Body of pancreas (tissue), 4 donors: ENCODE results near the gene TARP.

Experiments used
- ATAC-seq: fragments of 150-250 bp; one replicate; pipeline ENCODE4 v1.9.1; 2016
- DNase-seq, 4 donors: peaks; one replicate each; pipeline ENCODE4 v3.0.0-alpha.2; 2019
- H3K27ac ChIP-seq, 4 donors: fragments of 200-600 bp; sonication (generic); 1 replicate in 3 of 4; 2 replicates in 1 of 4; pipeline versions ENCODE4 v1.5.1 to v1.6.1; 2016 to 2019; ENCODE audit warnings: mild to moderate bottlenecking in 1 of 4, mixed read lengths in 1 of 4, moderate library complexity in 1 of 4
- H3K27me3 ChIP-seq, 2 donors: fragments of 200-600 bp; sonication (generic); one replicate each; pipeline ENCODE4 v1.6.0; 2016; ENCODE audit warnings: mild to moderate bottlenecking in 1 of 2
- H3K36me3 ChIP-seq, 2 donors: fragments of 200-600 bp; sonication (generic); replicated peaks in 1 of 2; 2 replicates each; pipeline ENCODE4 v1.5.1; 2016; ENCODE audit warnings: low read depth in 2 of 2; ENCODE audit not compliant: insufficient read depth in 1 of 2
- H3K4me1 ChIP-seq: fragments of 200-600 bp; sonication (generic); one replicate; pipeline ENCODE4 v1.6.0; 2016
- H3K4me3 ChIP-seq, 2 donors: fragments of 200-600 bp; sonication (generic); 1 replicate in 1 of 2; 2 replicates in 1 of 2; pipeline ENCODE4 v1.5.1; 2016 to 2019
- H3K9me3 ChIP-seq, 3 donors: fragments of 200-600 bp; sonication (generic); 1 replicate in 2 of 3; 2 replicates in 1 of 3; pipeline ENCODE4 v1.5.1; 2016
- POLR2A ChIP-seq, 3 donors: fragments of 450-650 bp; IDR thresholded peaks; one replicate each; pipeline ENCODE4 v1.6.1; 2016; ENCODE audit warnings: antibody characterized with exemption in 3 of 3, mild to moderate bottlenecking in 2 of 3
- WGBS, 2 donors: methylation state at CpG; one replicate each; pipeline ENCODE4 v1.1.5; 2017; 5-methylcytosine and 5-hydroxymethylcytosine counted together
- intact Hi-C: fragments of 100-400 bp; cut with DNase I; formaldehyde crosslinking; loops from one replicate; pipeline ENCODE4 v1.15.1; 2023
- TF ChIP-seq, protein P1 (sequence below), 7 experiments: fragments of 450-650 bp in 4 of 7; fragments of 200-600 bp in 3 of 7; sonication (generic) in 3 of 7; IDR thresholded peaks; one replicate each; pipeline ENCODE4 v1.5.1; 2016 to 2019; ENCODE audit warnings: antibody characterized with exemption in 7 of 7

The TARP gene

DNA sequence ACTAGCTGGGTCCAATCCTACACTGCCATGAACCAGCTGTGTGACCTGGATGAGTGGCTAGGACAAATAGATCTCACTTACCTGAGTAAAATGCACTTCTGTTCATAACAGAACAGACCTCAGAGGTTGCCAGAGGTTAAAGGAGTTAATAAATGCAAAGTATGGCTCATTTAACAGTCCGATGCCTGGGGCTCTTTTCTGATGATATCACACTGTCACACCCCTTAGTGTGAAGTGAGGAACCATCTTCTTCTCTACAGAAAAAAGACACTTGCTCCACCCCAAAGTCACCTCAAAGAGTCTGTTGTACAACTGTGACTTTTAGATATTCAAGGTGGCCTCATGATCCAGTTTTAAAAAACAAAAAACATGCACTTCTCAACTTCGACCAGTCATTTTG is 21.5 kb upstream of the TARP start:
- no peak for TF ChIP-seq POLR2A (IDR thresholded peaks at IDR 0.05)
- TF ChIP-seq, protein P1, sequence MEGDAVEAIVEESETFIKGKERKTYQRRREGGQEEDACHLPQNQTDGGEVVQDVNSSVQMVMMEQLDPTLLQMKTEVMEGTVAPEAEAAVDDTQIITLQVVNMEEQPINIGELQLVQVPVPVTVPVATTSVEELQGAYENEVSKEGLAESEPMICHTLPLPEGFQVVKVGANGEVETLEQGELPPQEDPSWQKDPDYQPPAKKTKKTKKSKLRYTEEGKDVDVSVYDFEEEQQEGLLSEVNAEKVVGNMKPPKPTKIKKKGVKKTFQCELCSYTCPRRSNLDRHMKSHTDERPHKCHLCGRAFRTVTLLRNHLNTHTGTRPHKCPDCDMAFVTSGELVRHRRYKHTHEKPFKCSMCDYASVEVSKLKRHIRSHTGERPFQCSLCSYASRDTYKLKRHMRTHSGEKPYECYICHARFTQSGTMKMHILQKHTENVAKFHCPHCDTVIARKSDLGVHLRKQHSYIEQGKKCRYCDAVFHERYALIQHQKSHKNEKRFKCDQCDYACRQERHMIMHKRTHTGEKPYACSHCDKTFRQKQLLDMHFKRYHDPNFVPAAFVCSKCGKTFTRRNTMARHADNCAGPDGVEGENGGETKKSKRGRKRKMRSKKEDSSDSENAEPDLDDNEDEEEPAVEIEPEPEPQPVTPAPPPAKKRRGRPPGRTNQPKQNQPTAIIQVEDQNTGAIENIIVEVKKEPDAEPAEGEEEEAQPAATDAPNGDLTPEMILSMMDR (IDR thresholded peaks at IDR 0.05): no peak
- ATAC-seq: no peak
- Histone ChIP-seq H3K4me1 (no peaks in the 10 kb centered on the region), H3K27ac (no peak overlapping the region), H3K9me3 (no peaks in the 10 kb centered on the region), H3K4me3 (no peak overlapping the region), H3K27me3 (no peaks in the 10 kb centered on the region), H3K36me3 (no peaks in the 10 kb centered on the region)
- WGBS, 2 donors: 69 to 80% methylated on average over 2 of the region's 2 CpGs
- no peak for DNase-seq
- intact Hi-C loops: no loop called here

DNA sequence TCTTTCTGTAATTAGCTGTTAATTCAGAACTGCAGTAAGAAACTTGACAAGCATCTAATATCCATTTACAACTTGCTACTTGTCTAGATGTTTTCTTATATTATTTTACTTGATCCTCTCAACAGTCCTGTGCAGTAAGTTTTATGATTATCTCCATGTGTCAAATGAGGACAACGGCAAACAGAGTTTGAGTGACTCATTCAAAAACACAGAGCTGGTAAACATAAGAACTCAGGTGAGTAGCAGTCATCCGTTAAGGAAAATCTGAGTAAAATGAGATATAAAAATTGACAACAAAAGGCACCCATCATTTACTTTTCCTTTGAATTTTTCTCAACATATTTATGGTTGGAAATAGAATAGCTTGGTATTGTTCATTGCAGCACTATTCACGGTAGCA is 19.0 kb upstream of the TARP start:
- H3K4me3 ChIP-seq: no peak overlapping the region
- TF ChIP-seq, protein P1 (IDR thresholded peaks at IDR 0.05): no peak
- TF ChIP-seq POLR2A (IDR thresholded peaks at IDR 0.05): no peak
- no peaks in the 10 kb centered on the region for H3K9me3 ChIP-seq
- no peaks in the 10 kb centered on the region for H3K27me3 ChIP-seq
- WGBS, 2 donors: 73 to 82% methylated on average over 3 of the region's 3 CpGs
- H3K36me3 ChIP-seq: no peaks in the 10 kb centered on the region
- ATAC-seq (no peak), DNase-seq (no peak)
- H3K4me1 ChIP-seq: no peaks in the 10 kb centered on the region
- intact Hi-C loops: no loop called here
- no peak overlapping the region for H3K27ac ChIP-seq

DNA sequence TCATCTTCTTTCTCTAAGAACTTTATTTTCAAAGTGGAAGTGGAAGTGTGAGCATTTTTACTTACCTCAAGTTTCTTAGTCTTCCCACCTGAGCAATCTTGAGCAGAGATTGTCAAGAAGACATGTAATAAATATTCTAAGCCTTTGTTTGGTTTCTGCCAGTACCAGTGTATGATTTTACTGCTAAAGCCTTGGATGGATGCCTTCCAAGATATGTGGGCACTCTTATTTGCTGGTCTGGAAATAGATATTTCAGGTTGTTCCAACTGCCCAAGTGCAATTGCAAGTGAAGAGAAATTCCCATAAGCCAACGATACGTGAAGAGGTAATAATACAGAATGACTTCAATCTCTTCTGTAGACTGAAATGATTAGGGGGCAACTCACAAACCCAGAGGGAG is 18.2 kb upstream of the TARP start:
- H3K4me1 ChIP-seq: no peaks in the 10 kb centered on the region
- no peaks in the 10 kb centered on the region for H3K9me3 ChIP-seq
- no peak overlapping the region for H3K27ac ChIP-seq
- 80 to 86% methylated on average over 2 of the region's 2 CpGs for WGBS, 2 donors
- H3K27me3 ChIP-seq: no peaks in the 10 kb centered on the region
- no peak for ATAC-seq
- H3K36me3 ChIP-seq: no peaks in the 10 kb centered on the region
- H3K4me3 ChIP-seq: no peak overlapping the region
- intact Hi-C loops: no loop called here
- TF ChIP-seq, protein P1 (IDR thresholded peaks at IDR 0.05): no peak
- no peak for TF ChIP-seq POLR2A (IDR thresholded peaks at IDR 0.05)
- DNase-seq: no peak

DNA sequence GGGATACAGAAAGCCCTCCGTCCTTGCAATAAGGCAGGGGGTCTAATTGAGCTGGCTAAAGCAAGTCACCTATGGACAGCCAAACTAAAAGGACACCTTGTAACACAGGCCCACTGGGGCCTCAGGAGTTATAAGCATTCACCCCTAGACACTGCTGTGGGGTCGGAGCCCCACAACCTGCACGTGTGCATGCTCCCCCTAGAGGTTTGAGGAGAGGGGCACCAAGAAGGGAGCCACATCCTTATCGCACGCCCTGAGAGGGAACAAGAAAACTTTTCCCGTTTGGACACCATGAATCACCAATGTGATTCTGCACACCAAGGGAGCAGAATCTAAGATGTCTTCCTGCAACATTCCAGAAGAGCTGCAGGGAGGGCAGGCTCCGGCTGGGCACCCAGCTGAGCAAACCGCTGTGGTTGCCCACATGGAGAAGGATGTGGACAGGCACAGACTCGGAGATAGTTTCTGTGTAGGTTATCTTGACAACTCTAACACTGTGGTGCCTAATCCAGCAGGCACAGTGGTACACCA is 17.7 kb upstream of the TARP start:
- no peak overlapping the region for H3K27ac ChIP-seq
- no peaks in the 10 kb centered on the region for H3K4me1 ChIP-seq
- intact Hi-C loops: no loop called here
- H3K27me3 ChIP-seq: no peaks in the 10 kb centered on the region
- WGBS, 2 donors: 63 to 75% methylated on average over 9 of the region's 9 CpGs
- no peaks in the 10 kb centered on the region for H3K9me3 ChIP-seq
- no peaks in the 10 kb centered on the region for H3K36me3 ChIP-seq
- TF ChIP-seq, protein P1 (IDR thresholded peaks at IDR 0.05): no peak
- no peak for TF ChIP-seq POLR2A (IDR thresholded peaks at IDR 0.05)
- H3K4me3 ChIP-seq: no peak overlapping the region
- DNase-seq (no peak), ATAC-seq (no peak)

DNA sequence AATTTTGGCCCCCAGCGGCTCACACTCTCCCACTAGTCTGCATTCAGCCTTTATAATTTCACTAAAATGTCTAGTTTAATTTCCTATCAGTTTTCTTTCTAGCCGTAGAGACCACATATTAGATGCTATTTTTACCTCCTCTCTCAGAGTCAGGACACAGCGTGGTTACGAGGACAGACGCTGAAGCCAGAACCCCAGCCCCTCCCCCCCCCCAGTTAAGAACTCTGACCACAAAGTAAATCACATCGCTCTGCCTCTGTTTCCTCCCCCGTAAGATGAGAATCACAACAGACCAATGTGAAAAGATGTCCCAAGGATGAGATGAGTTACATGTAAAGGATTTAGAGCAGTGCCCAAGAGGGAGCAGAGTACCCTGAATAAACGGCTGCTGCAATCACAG is 11.1 kb upstream of the TARP start:
- DNase-seq (no peak), ATAC-seq (no peak)
- H3K36me3 ChIP-seq: no peaks in the 10 kb centered on the region
- no peak for TF ChIP-seq POLR2A (IDR thresholded peaks at IDR 0.05)
- TF ChIP-seq, protein P1 (IDR thresholded peaks at IDR 0.05): no peak
- no peaks in the 10 kb centered on the region for H3K9me3 ChIP-seq
- no peaks in the 10 kb centered on the region for H3K27me3 ChIP-seq
- H3K4me3 ChIP-seq: no peak overlapping the region
- H3K27ac ChIP-seq: no peak overlapping the region
- intact Hi-C loops: no loop called here
- no peaks in the 10 kb centered on the region for H3K4me1 ChIP-seq
- WGBS, 2 donors: 54 to 77% methylated on average over 8 of the region's 8 CpGs
